SW480 (cell line): Measurements from ENCODE around the gene PRSS3.
"Not testable (repeated sequence)": the region's sequence is repeated elsewhere in the genome, so short reads cannot be mapped to it uniquely, and the experiment has no call there.

Experiments used
- DNase-seq: peaks from one replicate; pipeline ENCODE4 v3.0.0-alpha.2; 2016; ENCODE audit warnings: low spot score

The PRSS3 gene

DNA sequence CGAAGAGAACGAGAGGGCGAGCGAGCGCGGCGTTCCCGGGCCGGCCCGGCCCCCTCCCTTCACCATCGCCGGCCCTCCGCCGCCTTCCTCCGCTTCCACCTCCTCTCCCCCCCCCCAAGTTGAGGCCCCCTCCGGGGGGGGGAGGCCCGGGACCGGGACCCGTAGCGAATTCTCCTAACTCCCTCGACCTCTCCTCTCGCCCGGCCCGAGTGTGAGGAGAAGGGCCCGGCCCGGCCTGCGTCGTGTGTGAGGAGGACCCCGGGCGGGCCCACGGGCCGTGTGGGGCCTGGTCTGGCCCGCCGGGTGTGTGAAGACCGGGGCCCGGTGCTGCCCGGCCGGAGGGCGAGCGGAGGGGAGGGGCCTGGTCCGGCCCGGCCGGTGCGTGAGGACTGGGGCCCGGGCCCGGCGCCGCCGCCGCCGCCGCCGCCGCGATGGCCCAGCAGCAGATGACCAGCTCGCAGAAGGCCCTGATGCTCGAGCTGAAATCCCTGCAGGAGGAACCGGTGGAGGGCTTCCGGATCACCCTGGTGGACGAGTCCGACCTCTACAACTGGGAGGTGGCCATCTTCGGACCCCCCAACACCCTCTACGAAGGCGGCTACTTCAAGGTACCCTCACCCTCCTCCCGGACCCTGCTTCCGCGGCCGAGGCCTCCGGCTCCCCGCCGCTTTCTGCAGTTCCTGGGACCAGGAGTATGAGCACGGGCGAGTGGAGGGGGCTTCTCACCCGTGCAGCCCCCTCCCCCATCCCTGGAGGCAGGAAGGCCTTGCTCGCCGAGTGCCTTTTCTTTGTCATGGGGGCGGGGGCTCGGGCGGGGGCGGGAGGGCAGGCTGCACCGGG, 22.2 kb downstream of the PRSS3 start:
- peak; percentile 81 for DNase-seq

DNA sequence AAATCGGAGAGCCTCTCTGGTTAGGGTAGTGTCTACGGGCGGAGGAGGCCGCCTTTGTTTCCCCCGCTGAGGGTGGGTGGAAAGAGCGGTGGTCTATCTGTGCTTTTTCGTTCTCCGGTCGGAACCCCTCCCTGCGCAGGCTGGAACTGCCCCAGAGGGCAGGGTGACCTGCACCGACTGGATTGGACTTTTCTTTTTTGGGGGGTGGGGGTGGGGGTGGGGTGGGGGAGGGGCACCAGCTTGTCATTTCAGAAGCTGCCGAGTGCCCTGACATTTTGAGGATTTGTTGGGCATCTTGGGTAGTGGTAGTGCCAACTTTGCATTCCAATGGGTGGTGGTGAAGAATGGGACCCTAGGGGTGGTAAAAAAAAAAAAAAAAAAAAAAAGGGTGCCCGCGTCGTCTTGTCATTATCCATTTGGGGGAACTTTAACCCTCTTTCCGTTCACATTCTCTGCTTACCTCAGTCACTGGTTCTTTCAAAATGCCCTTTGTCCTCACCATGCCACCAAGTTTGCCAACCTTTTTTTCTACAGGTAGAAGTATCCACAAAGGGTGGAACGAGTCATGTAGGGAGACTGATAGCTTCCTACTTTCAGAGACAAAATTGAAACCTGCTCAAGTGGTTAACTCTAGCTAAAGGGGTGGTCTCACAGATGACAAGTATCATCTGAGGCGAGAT, 22.9 kb downstream of the PRSS3 start:
- DNase-seq, result peak; percentile 57

DNA sequence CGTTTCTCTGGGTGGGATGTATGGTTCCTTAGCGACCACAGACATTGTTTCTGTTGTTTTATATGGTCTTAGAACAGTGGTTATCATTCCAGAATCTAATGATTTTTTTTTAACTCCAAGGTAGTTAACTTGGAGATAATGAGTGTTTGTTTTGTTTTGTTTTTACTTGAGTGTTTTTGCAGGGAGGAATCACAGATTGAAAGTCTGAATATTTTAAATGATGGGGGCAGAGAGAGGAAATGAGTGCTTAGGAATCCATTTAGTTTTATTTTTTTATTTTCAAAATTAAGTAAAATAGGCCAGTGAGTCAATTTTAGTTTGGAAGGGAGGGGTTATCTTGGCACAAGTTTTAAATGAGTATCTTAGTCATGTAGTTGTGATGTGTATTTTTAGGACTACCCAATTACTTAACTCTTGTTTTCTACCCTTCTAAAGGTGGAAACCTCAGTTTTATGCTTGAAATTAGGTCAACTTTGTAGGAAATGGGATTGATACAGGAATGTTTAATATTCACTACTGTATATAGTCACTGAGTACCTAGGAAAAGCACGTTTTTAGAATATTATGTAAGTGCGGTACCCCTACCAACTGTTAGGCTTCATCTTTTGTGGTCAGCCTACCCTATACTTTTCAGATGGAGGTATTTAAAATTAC, 23.6 kb downstream of the PRSS3 start:
- no peak for DNase-seq

DNA sequence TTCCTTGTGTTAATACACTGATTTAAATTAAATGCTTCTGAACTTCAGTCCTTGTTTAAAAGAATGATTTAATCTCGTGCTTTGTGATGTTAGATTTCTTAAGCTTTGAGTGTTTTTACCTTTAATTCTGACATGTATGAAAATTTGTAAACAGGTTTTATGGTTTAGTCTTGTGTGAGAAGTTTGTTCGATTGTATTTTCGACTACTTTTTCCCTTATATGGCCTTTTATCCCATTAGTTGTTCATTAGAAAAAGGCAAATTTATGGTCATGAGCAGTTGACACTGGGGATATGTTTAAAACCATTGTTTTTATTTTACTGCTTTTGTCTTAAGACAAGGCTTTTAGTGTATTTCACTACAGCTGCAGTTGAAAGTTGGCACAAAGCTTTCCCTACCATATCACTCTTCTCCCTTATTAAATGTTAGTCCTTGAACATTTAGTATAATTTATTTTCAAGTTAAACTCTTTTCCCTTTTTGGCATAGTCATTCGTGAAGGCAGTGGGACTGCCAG, 24.9 kb downstream of the PRSS3 start:
- DNase-seq, result no peak

DNA sequence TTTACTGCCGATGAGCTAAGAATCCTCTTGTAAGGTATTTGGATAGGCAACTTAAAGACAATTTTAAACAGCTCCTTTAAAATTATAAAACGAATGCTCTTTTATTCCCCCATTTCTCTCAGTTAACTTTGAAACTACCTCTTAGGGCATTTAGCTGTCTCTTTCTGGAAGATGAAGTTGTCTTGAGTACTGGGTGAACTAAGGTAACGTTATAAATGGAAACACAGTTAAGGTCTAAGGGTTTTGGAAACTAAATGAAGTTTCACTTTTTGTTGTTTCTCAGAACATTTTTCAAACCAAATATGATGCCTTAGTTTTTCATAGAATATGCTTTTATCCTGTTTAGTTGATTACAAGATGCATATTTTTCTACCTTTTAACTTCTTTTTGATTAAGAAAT, 28.4 kb downstream of the PRSS3 start:
- DNase-seq, result no peak

DNA sequence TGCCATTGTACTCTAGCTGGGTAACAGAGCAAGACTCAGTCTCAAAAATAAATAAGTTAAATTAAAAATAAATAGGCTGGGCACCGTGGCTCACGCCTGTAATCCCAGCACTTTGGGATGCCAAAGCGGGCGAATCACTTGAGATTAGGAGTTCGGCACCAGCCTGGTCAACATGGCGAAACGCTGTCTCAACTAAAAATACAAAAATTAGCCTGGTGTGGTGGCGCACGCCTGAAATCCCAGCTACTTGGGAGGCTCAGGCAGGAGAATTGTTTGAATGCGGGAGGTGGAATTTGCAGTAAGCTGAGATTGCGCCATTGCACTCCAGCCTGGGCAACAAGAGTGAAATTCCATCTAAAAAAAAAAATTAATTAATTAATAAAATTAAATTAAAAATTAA, 31.9 kb downstream of the PRSS3 start:
- DNase-seq, result not testable (repeated sequence)

DNA sequence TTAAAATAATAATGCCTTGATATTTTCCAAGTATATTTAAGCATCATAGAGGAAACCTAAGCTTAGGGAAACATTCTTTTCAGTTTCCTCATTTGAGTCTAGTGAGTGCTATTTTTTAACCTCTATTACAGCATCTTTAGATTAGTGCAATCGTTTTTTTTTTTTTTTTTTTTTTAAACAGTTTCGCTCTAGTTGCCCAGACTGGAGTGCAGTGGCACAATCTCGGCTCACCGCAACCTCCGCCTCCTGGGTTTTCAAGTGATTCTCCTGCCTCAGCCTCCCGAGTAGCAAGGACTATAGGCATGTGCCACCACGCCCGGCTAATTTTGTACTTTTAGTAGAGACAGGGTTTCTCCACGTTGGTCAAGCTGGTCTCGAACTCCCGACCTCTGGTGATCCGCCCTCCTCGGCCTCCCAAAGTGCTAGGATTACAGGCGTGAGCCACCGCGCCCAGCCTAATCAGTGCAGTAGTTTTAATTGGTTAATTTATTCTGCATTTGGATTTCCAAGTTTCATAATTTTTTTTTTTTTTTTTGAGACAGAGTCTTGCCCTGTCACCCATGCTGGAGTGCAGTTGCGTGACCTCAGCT, 34.4 kb downstream of the PRSS3 start:
- DNase-seq, result not testable (repeated sequence)

DNA sequence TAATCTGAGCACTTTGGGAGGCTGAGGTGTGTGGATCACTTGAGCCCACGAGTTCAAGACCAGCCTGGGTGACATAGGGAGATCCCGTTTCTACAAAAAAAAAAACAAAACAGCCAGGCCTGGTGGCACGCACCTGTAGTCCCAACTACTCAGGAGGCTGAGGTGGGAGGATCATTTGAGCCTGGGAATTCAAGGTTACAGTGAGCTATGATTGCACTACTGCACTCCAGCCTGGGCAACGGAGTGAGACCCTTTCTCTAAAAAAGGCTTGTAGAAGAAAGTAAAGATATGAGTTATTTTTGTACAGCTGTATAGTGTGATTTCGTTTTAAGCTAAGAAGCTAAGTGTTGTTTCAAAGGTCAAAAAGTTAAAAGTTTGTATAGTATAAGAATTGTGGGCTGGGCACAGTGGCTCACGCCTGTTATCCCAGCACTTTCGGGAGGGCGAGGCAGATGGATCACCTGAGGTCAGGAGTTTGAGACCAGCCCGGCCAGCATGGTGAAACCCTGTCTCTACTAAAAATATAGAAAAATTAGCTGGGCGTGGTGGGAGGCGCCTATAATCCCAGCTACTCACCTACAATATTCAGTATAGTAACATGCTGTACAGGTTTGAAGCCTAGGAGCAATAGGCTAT, 40.4 kb downstream of the PRSS3 start:
- no peak for DNase-seq

DNA sequence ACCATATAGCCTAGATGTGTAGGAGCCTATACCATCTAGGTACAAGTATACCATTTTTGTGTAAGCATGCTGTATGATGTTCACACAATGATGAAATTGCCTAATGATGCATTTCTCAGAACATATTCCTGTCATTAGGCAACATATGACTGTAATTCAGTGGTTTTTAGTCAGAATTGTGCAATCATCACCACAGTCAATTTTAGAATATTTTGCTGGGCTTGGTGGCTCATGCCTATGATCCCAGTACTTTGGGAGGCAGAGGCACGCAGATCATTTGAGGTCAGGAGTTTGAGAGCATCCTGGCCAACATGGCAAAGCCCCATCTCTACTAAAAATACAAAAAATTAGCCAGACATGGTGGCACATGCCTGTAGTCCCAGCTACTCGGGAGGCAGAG, 40.9 kb downstream of the PRSS3 start:
- not testable (repeated sequence) for DNase-seq

DNA sequence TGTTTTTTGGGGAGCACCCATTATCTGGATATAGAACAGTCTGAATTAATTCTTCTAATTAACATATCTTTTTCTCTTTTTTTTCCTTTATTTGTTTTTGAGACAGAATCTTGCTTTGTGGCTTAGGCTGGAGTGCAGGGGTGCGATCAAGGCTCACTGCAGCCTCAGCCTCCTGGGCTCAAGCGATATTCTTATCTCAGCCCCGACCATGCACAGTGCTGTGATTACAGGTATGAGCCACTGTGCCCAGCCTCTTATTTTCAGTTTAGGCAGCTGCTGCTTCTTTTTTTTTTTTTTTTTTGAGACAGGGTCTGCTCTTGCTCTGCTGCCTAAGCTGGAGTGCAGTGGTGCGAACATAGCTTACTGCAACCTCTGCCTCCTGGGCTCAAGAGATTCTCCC, 41.8 kb downstream of the PRSS3 start:
- no peak for DNase-seq

DNA sequence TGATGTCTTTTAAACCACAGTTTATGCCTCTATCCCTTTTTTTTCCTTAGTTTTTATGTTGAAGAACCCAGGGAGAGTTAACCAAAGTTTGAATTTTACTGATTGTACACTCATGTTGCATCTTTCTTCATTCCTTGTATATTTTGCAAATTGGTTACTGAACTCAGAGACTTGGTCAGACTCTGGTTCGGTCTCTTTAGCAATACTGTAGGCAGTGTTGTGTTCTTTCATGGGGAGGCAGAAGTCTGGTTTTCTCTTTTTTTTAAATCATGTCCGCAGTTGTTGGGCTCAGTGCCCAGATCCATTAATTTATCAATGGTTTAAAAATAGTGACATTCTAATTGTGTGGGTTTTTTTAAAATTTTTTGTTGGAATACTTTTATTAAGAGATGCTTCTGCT, 45.0 kb downstream of the PRSS3 start:
- no peak for DNase-seq

DNA sequence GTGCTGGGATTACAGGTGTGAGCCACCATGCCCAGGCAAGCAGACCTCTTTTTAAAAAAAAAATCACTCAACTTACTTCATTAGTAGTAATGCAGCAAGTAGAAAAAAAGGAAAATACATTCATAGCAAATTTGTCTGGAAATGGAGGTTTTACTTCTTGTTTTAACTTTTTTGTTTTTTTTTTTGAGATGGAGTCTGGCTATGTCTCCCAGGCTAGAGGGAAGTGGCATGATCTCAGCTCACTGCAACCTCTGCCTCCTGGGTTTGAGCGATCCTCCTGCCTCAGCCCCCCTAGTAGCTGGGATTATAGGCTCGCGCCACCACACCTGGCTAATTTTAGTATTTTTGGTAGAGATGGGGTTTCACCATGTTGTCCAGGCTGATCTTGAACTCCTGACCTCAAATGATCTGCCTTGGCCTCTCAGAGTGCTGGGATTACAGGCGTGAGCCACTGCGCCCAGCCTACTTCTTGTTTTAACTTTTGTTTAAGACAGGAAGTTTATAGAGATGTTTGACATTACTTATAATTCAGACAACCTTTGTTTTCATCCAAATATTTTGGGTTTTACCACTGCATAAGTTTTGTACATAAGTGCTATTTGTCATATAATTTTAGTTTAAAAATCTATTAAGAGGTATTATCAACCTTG, 48.1 kb downstream of the PRSS3 start:
- no peak for DNase-seq

DNA sequence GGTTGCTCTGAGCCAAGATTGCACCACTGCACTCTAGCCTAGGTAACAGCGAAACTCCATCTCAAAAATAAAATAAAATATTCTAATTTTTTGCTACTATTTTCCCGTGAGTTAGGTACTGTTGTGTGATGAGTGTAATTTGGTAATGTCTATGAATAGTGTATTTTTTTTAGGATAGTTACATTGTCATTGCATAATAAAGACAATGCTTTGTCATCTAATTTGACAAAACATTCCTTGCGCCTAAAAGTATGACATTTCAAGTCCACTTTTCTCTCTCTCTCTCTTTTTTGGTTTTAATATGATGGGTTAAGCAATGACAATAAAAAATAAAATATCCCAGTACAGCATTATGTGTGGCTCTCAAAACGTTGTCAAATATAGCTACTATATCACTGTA, 50.9 kb downstream of the PRSS3 start:
- no peak for DNase-seq

DNA sequence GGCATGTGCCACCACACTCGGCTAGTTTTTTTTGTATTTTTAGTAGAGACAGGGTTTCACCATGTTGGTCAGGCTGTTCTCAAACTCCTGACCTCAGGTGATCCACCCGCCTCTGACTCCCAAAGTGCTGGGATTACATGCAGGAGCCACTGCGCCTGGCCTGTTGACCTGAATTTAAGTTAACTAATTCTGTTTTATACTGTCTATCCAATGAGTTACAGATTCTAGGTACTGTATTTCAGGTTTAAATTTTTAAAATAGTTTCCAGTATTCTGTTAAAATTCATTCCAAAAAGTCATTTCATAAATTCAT, 52.5 kb downstream of the PRSS3 start:
- not testable (repeated sequence) for DNase-seq
